Measurements from ENCODE around the gene CDK7. TPM values are rescaled to one million over a fixed set of nuclear protein-coding genes. Genes with fewer than 3 reads are reported as not detected.

Gene CDK7
- total RNA-seq, 4 donors from 2014 or later: 5.2 to 13.8 (median 11.2) TPM

DNA sequence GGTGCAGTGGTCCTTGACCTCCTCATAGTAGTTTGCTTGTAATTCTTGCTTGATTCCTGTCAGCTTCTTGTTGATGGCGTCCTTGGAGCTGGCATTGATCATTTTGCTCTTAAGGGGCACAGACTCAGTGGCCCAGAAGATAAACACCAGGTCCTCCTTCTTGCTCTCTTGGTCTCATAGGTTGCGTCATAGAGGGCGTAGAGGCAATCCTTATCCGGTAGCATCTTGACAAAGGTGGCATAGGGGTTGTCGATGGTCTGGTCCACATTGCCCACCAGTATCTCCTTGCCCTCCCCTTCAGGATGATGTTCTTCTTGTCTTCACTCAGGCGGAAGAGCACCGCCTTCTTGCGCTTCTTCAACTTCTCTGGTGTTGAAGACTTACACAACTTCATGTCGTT lies 78.7 kb downstream of the CDK7 start:
- Histone ChIP-seq H3K27me3 (no peaks in the 10 kb centered on the region), H3K4me3 (no peak overlapping the region), H3K36me3 (peaks cover 0 to 42% (median 4%) of the 10 kb centered on the region in 3 donors), H3K27ac (no peak overlapping the region), H3K4me1 (no peaks in the 10 kb centered on the region), H3K9me3 (no peaks in the 10 kb centered on the region)
- 96 to 97% methylated on average over 9 of the region's 9 CpGs for WGBS, 2 donors
- no peak for DNase-seq (ENCODE audit: low spot score in 2 of 2)
- TF ChIP-seq CTCF (IDR thresholded peaks at IDR 0.05) (no peak), EP300 (IDR thresholded peaks at IDR 0.05) (no peak), POLR2A (IDR thresholded peaks at IDR 0.05) (no peak)

- 82 to 97% methylated on average over 1 of the region's 1 CpG for WGBS, 2 donors
- TF ChIP-seq CTCF (IDR thresholded peaks at IDR 0.05) (no peak), POLR2A (IDR thresholded peaks at IDR 0.05) (no peak), EP300 (IDR thresholded peaks at IDR 0.05) (no peak)
These were observed 81.3 kb downstream of the CDK7 start for GRCh38 chr5:69315972-69316371.

GRCh38 chr5:69317391-69317790 lies 82.7 kb downstream of the CDK7 start:
- Histone ChIP-seq H3K4me1 (no peaks in the 10 kb centered on the region), H3K27ac (no peak overlapping the region), H3K27me3 (no peaks in the 10 kb centered on the region), H3K4me3 (no peak overlapping the region), H3K9me3 (no peaks in the 10 kb centered on the region), H3K36me3 (peaks cover 0 to 23% (median 0%) of the 10 kb centered on the region in 3 donors)
- 83 to 88% methylated on average over 4 of the region's 4 CpGs for WGBS, 2 donors
- no peak for DNase-seq (ENCODE audit: low spot score in 2 of 2)
- TF ChIP-seq POLR2A (IDR thresholded peaks at IDR 0.05) (no peak), CTCF (IDR thresholded peaks at IDR 0.05) (no peak), EP300 (IDR thresholded peaks at IDR 0.05) (no peak)

More at GRCh38 chr5:69315972-69316371, 81.3 kb downstream of the CDK7 start:
- Histone ChIP-seq H3K27ac (no peak overlapping the region), H3K27me3 (no peaks in the 10 kb centered on the region), H3K4me3 (no peak overlapping the region), H3K4me1 (no peaks in the 10 kb centered on the region), H3K36me3 (peaks cover 0 to 25% (median under 1%) of the 10 kb centered on the region in 3 donors), H3K9me3 (no peaks in the 10 kb centered on the region)
- no peak for DNase-seq (ENCODE audit: low spot score in 2 of 2)

GRCh38 chr5:69326365-69326764 lies 91.7 kb downstream of the CDK7 start:
- H3K27ac ChIP-seq: no peak overlapping the region
- WGBS, 2 donors: 75 to 86% methylated on average over 1 of the region's 1 CpG
- H3K9me3 ChIP-seq: no peaks in the 10 kb centered on the region
- no peaks in the 10 kb centered on the region for H3K27me3 ChIP-seq
- no peak overlapping the region for H3K4me3 ChIP-seq
- no peaks in the 10 kb centered on the region for H3K36me3 ChIP-seq
- H3K4me1 ChIP-seq: no peaks in the 10 kb centered on the region
- no peak for TF ChIP-seq POLR2A (IDR thresholded peaks at IDR 0.05)
- no peak for TF ChIP-seq EP300 (IDR thresholded peaks at IDR 0.05)
- no peak for TF ChIP-seq CTCF (IDR thresholded peaks at IDR 0.05)
- no peak for DNase-seq (ENCODE audit: low spot score in 2 of 2)

Other genes with a start within 250 kb of the CDK7 start
- 10 to 100 TPM; 43.3 to 60.1 (median 54.7) TPM for gene SLC30A5, start 140.9 kb upstream of the CDK7 start, total RNA-seq
- gene CCNB1, start 67.7 kb upstream of the CDK7 start, total RNA-seq: 10 to 100 TPM in 1 of 4 donors, 1 to 10 TPM in 3; 4.4 to 26.7 (median 6.5) TPM
- 1 to 10 TPM; 1.3 to 6.3 (median 4.1) TPM for gene CENPH, start 45.3 kb upstream of the CDK7 start, total RNA-seq
- gene CCDC125, start 97.9 kb downstream of the CDK7 start, total RNA-seq: 10 to 100 TPM in 2 of 4 donors, 1 to 10 TPM in 2; 5.7 to 10.3 (median 8.3) TPM
- 10 to 100 TPM in 2 of 4 donors, 1 to 10 TPM in 2; 8.4 to 40.8 (median 15.3) TPM for gene AK6, start 134.6 kb downstream of the CDK7 start, total RNA-seq
- gene TAF9, start 134.6 kb downstream of the CDK7 start, total RNA-seq: 10 to 100 TPM; 17.7 to 40.9 (median 29.8) TPM
- gene RAD17, start 134.9 kb downstream of the CDK7 start, total RNA-seq: 10 to 100 TPM; 11.4 to 27.8 (median 19.0) TPM
- gene MARVELD2, start 180.2 kb downstream of the CDK7 start, total RNA-seq: 1 to 10 TPM in 2 of 4 donors, under 1 TPM in 2; 0.59 to 1.3 (median 1.0) TPM